ENCODE data around the gene TRIML1.

Gene TRIML1

DNA sequence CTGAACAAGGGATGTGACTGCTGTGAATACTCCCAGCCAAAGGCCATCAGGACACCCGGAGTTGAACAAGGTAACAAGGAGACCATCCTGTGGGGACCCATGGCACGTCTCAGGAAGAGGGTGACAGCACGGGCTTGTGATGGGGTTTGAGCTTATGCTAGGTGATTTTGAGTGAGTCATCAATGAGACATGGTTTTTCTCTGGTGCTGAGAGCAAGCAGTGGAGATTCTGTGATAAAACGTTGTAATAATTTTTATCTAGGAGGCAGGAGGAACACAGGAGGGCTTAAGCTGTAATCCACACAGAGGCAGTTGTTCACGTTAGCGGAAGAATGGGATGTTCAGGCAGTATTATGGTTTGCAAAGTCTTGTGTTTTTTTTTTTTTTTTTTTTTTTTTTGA, 36.0 kb downstream of the TRIML1 start:
- no peaks in the 10 kb centered on the region for H3K9me3 ChIP-seq (ENCODE audit: control insufficient read depth, insufficient read depth, low read depth, low read length)
- POLR2A ChIA-PET: no interaction called here
- TF ChIP-seq ZNF629 (tag by site-specific recombination; IDR thresholded peaks at IDR 0.05) (no peak), ZSCAN16 (tag by site-specific recombination; IDR thresholded peaks at IDR 0.05) (no peak), SALL2 (tag by site-specific recombination; IDR thresholded peaks at IDR 0.05; ENCODE audit: borderline replicate concordance) (no peak), ZNF654 (tag by site-specific recombination; IDR thresholded peaks at IDR 0.05; ENCODE audit: low read depth) (no peak), ZNF416 (tag by site-specific recombination; IDR thresholded peaks at IDR 0.05) (no peak), FEZF1 (tag by site-specific recombination; IDR thresholded peaks at IDR 0.05) (no peak), RBAK (tag by site-specific recombination; IDR thresholded peaks at IDR 0.05) (no peak), ZNF214 (tag by site-specific recombination; IDR thresholded peaks at IDR 0.05; ENCODE audit: borderline replicate concordance) (no peak), ZNF223 (tag by site-specific recombination; IDR thresholded peaks at IDR 0.05) (no peak), ZBTB10 (tag by site-specific recombination; IDR thresholded peaks at IDR 0.05) (no peak)

DNA sequence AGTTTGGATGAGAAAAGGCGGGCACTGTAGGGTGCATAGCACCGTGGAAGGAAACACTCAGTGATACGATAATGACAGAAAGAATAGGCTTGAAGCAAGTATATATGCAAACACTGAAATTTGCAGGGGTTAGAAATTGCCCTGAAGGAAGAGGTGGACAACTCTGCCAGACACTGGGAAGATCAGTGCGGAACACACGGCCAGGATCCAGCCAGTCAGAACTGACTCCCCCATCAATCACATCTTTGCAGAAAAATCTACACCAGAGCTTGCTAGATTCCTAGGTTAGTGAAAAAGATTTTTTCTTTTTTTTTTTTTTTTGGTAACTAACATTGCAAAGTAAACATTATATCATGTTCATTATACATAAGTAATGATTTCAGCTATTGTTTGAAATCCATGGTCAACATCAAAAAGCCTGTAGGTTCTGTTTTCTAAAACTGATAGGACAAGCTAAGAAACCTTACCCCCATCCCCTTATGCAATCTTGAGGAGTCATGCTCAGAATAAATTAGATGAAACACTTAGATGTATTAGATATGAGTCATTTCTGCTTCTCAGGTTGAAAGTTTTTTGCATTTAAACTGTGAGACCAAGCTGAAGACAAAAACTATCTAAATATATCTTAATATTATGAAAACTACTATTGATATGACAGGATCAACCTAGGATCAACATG, 38.9 kb downstream of the TRIML1 start:
- Histone ChIP-seq H3K4me3 (ENCODE audit: low read depth, low read length) (no peak overlapping the region), H3K36me3 (ENCODE audit: control insufficient read depth in 2 of 2, insufficient read depth in 1 of 2, low read length in 2 of 2) (no peaks in the 10 kb centered on the region), H3K4me1 (ENCODE audit: control insufficient read depth, insufficient read depth, low read length) (no peaks in the 10 kb centered on the region), H3K9me3 (ENCODE audit: control insufficient read depth, insufficient read depth, low read depth, low read length) (no peaks in the 10 kb centered on the region), H3K27ac (ENCODE audit: extremely low read depth, low read depth, low read length) (no peak overlapping the region)
- CTCF ChIA-PET: no interaction called here
- POLR2A ChIA-PET: no interaction called here
- TF ChIP-seq ZBTB6 (tag by site-specific recombination; IDR thresholded peaks at IDR 0.05): no peak
- TF ChIP-seq, protein P1, sequence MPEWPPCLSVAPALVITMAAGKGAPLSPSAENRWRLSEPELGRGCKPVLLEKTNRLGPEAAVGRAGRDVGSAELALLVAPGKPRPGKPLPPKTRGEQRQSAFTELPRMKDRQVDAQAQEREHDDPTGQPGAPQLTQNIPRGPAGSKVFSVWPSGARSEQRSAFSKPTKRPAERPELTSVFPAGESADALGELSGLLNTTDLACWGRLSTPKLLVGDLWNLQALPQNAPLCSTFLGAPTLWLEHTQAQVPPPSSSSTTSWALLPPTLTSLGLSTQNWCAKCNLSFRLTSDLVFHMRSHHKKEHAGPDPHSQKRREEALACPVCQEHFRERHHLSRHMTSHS (tag by site-specific recombination; IDR thresholded peaks at IDR 0.05): no peak
- TF ChIP-seq ZNF391 (tag by site-specific recombination; IDR thresholded peaks at IDR 0.05; ENCODE audit: borderline replicate concordance, low read depth): no peak
- TF ChIP-seq ZFP69B (tag by site-specific recombination; IDR thresholded peaks at IDR 0.05): no peak
- TF ChIP-seq ZNF785 (tag by site-specific recombination; IDR thresholded peaks at IDR 0.05): no peak
- no peak for TF ChIP-seq ZNF600 (tag by site-specific recombination; IDR thresholded peaks at IDR 0.05)
- no peak for TF ChIP-seq ZNF292 (tag by site-specific recombination; IDR thresholded peaks at IDR 0.05; ENCODE audit: borderline replicate concordance, low read depth)
- TF ChIP-seq SCRT1 (tag by site-specific recombination; IDR thresholded peaks at IDR 0.05; ENCODE audit: borderline replicate concordance): no peak
- no peak for TF ChIP-seq SALL2 (tag by site-specific recombination; IDR thresholded peaks at IDR 0.05; ENCODE audit: borderline replicate concordance)
- TF ChIP-seq ZNF660 (tag by site-specific recombination; IDR thresholded peaks at IDR 0.05): no peak
- no peak for TF ChIP-seq ATF2 (tag by site-specific recombination; IDR thresholded peaks at IDR 0.05; ENCODE audit: low read depth)
- no peak for TF ChIP-seq ZFP3 (tag by site-specific recombination; IDR thresholded peaks at IDR 0.05; ENCODE audit: low read depth)
- TF ChIP-seq GLI2 (tag by site-specific recombination; IDR thresholded peaks at IDR 0.05; ENCODE audit: borderline replicate concordance, low read depth): no peak
- TF ChIP-seq, protein P2, sequence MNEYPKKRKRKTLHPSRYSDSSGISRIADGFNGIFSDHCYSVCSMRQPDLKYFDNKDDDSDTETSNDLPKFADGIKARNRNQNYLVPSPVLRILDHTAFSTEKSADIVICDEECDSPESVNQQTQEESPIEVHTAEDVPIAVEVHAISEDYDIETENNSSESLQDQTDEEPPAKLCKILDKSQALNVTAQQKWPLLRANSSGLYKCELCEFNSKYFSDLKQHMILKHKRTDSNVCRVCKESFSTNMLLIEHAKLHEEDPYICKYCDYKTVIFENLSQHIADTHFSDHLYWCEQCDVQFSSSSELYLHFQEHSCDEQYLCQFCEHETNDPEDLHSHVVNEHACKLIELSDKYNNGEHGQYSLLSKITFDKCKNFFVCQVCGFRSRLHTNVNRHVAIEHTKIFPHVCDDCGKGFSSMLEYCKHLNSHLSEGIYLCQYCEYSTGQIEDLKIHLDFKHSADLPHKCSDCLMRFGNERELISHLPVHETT (tag by site-specific recombination; IDR thresholded peaks at IDR 0.05): no peak
- TF ChIP-seq IKZF3 (tag by site-specific recombination; IDR thresholded peaks at IDR 0.05): no peak
- no peak for TF ChIP-seq ZNF530 (tag by site-specific recombination; IDR thresholded peaks at IDR 0.05; ENCODE audit: low read depth)
- TF ChIP-seq PBX3 (CRISPR knock-in tag; IDR thresholded peaks at IDR 0.05): no peak
- TF ChIP-seq ZNF138 (tag by site-specific recombination; IDR thresholded peaks at IDR 0.05; ENCODE audit: borderline replicate concordance): no peak

More for the DNA sequence above, 36.0 kb downstream of the TRIML1 start:
- CTCF ChIA-PET: no interaction called here
- Histone ChIP-seq H3K27ac (ENCODE audit: extremely low read depth, low read depth, low read length) (no peak overlapping the region), H3K36me3 (ENCODE audit: control insufficient read depth in 2 of 2, insufficient read depth in 1 of 2, low read length in 2 of 2) (no peaks in the 10 kb centered on the region), H3K4me3 (ENCODE audit: low read depth, low read length) (no peak overlapping the region), H3K4me1 (ENCODE audit: control insufficient read depth, insufficient read depth, low read length) (no peaks in the 10 kb centered on the region)
